ENCODE data around the gene LCN10. TPM values are rescaled to one million over a fixed set of nuclear protein-coding genes. Genes with fewer than 3 reads are reported as not detected.
A peak's percentile ranks its signal among the peaks of the same experiment; 100 is the strongest.
"Not testable (repeated sequence)": the region's sequence is repeated elsewhere in the genome, so short reads cannot be mapped to it uniquely, and the experiment has no call there.

Gene LCN10
- not detected in 2 replicates for total RNA-seq

DNA sequence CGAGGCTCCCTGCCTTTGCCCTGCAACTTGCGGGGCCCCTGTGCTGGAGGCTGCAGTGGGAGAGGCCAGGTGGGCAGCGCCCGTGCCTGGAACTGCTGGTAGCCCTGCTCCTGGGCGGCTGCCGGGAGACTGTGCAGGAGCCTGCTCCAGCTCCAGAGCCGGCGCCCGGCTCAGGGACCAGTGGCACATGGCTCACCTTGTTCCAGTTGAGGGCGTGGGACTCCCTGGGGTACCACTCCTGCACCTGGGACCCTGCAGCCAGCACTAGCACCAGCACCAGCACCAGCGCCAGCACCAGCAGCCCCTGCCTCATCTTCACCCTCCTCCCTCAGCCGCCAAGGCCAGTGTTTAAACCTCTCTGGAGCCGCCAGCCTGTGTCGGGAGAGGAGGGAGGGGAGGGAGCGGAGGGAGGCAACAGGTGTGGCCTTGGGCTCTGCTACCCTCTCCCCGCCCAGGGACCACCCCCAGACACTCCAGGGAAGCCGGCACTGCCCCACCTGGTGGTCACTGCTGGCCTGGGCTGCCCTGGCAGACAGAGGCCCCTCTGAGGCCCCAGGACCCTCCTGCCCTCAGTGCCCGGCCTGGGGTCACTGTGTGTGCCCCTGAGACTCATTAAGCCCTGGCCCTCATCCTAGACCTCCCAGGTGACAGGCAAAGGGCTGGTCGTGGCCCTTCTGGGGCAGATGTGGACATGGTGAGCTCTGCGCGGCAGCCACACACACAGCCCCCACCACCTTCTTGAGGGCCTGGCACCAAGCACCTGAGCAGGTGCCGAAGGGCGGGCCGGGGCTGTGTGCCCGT, at the start of gene LCN10:
Gene LCN10, minus strand, starts transcription at position 350 of the 801 bp plus-strand sequence. Its CDS starts 37 bp downstream, at position 313.
- no peak for DNase-seq (ENCODE audit: low read depth)
- H3K4me3 ChIP-seq (ENCODE audit: low read depth, low read length), result no peak within 1 kb of the TSS
- peak; percentile 32 for TF ChIP-seq CTCF (conservative IDR thresholded peaks at IDR 0.05; ENCODE audit: low read depth, low read length)

DNA sequence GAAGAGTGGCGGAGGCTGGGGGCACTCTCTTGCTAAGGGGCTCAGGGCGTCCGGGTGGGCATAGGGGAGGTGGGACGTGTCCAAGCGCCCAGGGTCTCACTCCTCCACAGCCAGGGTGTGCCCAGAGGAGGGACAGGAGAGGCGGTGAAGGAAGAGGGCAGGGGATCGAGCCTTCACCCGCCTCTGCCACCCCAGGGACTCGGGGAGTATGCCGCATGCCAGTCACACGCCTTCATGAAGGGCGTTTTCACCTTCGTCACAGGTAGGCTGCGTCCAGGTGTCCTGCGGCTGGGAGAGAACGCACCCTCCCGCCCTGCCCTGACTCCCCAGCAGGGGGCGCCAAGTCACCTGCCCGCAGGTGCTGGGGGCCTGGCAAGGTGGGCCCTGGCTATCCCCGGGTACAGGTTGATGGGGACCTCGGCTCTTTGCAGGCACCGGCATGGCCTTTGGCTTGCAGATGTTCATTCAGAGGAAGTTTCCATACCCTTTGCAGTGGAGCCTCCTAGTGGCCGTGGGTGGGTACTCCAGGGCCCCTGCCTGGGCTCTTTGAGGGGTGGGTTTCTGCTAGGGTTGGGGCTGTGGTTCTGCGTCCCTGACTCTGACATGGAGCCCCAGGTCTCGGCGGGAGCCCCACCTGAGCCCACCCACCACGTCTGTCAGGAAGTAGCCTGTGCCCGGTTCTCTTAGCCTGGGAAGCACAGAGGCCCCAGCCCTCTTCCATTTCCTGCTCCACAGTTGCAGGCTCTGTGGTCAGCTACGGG, 49.0 kb upstream of the LCN10 start:
- no peak for DNase-seq (ENCODE audit: low read depth)
- TF ChIP-seq CTCF (conservative IDR thresholded peaks at IDR 0.05; ENCODE audit: low read depth, low read length), result peak; percentile 96
- H3K4me3 ChIP-seq (ENCODE audit: low read depth, low read length), result peak overlapping the region; percentile 78

GRCh38 chr9:136790640-136791515, 48.1 kb upstream of the LCN10 start, which contains the start of gene TMEM141:
TSS of gene TMEM141 (plus strand) at chr9:136791344. CDS start at chr9:136791371, 27 bp downstream.
- peak within 1 kb of the TSS; percentile 78 for H3K4me3 ChIP-seq (ENCODE audit: low read depth, low read length)
- TF ChIP-seq CTCF (conservative IDR thresholded peaks at IDR 0.05; ENCODE audit: low read depth, low read length), result no peak
- peak; percentile 77 for DNase-seq (ENCODE audit: low read depth)

DNA sequence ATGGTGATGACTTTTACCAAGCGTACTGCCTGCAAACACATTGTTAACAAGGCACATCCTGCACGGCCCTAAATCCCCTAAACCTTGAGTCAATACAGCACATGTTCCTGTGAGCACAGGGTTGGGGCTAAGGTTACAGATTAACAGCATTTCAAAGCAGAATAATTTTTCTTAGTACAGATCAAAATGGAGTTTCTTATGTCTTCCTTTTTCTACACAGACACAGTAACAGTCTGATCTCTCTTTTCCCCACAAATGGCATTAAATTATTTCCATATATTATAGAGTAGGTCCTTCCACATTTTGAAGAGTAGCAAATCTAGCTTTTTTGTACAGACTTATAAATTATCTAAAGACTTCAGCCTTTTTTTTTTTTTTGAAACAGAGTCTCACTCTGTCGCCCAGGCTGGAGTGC, 46.8 kb upstream of the LCN10 start:
- no peak overlapping the region for H3K4me3 ChIP-seq (ENCODE audit: low read depth, low read length)
- TF ChIP-seq CTCF (conservative IDR thresholded peaks at IDR 0.05; ENCODE audit: low read depth, low read length), result no peak
- no peak for DNase-seq (ENCODE audit: low read depth)

- not testable (repeated sequence) for DNase-seq (ENCODE audit: low read depth); H3K4me3 ChIP-seq (ENCODE audit: low read depth, low read length)
Measured at GRCh38 chr9:136788644-136789522, 46.1 kb upstream of the LCN10 start.

GRCh38 chr9:136787690-136788400, 45.1 kb upstream of the LCN10 start:
- no peak for DNase-seq (ENCODE audit: low read depth)
- peak; percentile 74 for TF ChIP-seq CTCF (conservative IDR thresholded peaks at IDR 0.05; ENCODE audit: low read depth, low read length)
- no peak overlapping the region for H3K4me3 ChIP-seq (ENCODE audit: low read depth, low read length)

DNA sequence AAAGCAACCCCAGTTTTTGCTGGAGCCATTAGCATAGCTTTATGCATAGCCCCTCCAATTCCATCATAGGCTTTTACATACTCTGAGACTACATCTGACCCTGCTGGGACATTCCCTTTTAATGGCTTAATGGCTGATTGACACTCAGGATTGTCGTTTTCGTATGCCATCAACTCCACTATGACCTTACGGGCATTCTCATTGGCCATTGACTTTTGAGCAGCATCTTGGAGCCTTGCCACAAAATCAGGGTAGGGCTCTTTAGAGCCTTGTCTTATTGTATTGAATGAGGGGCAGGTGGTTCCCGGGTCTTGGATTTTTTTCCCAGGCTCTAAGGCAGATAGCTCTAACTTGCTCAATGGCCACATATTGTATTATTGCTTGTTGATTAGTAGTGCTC, 44.2 kb upstream of the LCN10 start:
- not testable (repeated sequence) for H3K4me3 ChIP-seq (ENCODE audit: low read depth, low read length); DNase-seq (ENCODE audit: low read depth)

Data from epithelial cell of proximal tubule (primary cell).